ENCODE data around the gene SYT15. TPM values are rescaled to one million over a fixed set of nuclear protein-coding genes. Genes with fewer than 3 reads are reported as not detected.

Gene SYT15
- total and polyA plus RNA-seq, 2 donors (not counting 3 experiments of a cell fraction or from before 2014, with no cell fraction given): 0.50 to 0.75 TPM

- H3K36me3 ChIP-seq (ENCODE audit: control insufficient read depth in 2 of 2, extremely low read depth in 1 of 2, insufficient read depth in 2 of 2, low read length in 2 of 2): no peaks in the 10 kb centered on the region
- FAIRE-seq: no peak
- intact Hi-C loops (cut with micrococcal nuclease) (no loop called here), dilution Hi-C loops (cut with MboI; ENCODE audit: extremely low pct_ligation_motif_present, low sequenced_read_pairs) (no loop called here)
- H3K9me1 ChIP-seq (replicated peaks; ENCODE audit: control insufficient read depth, extremely low read depth, insufficient read depth, low read length): no peaks in the 10 kb centered on the region
- POLR2A ChIA-PET: interaction anchor here (0.6 kb wide), 1 partner anchor 319 kb away, joined by 5 read pairs; no protein-coding TSS in a partner anchor
- no peak overlapping the region for H3K27ac ChIP-seq (ENCODE audit: insufficient read depth, low read depth, low read length)
- no peaks in the 10 kb centered on the region for H3K9me3 ChIP-seq (replicated peaks; ENCODE audit: control insufficient read depth, insufficient read depth, low read length)
- no TSS peak for BruUV-seq (replicated peaks)
- H3K9ac ChIP-seq (replicated peaks; ENCODE audit: extremely low read depth, insufficient read depth, low read length): no peak overlapping the region
- no peaks in the 10 kb centered on the region for H3K4me1 ChIP-seq (ENCODE audit: control insufficient read depth, extremely low read depth, insufficient read depth, low read length)
- peaks cover 0 to 6% of the 10 kb centered on the region in 2 experiments for H3K27me3 ChIP-seq (ENCODE audit: control insufficient read depth in 2 of 2, insufficient read depth in 2 of 2, low read length in 2 of 2)
- H3K79me2 ChIP-seq (ENCODE audit: control insufficient read depth, insufficient read depth, low read length): no peaks in the 10 kb centered on the region
- H2AFZ ChIP-seq (ENCODE audit: low read depth, low read length): no peak overlapping the region
- H3K4me2 ChIP-seq (ENCODE audit: insufficient read depth, low read length): no peak overlapping the region
- no peaks in the 10 kb centered on the region for H4K20me1 ChIP-seq (replicated peaks; ENCODE audit: control insufficient read depth, extremely low read depth, insufficient read depth, low read length)
- CTCF ChIA-PET: interaction anchor here (1.4 kb wide), 1 partner anchor 10 kb away, joined by 4 read pairs; no protein-coding TSS in a partner anchor
- no peak for DNase-seq (ENCODE audit: low read depth, low spot score)
- no peak overlapping the region for H3K4me3 ChIP-seq (replicated peaks in 1 of 3; ENCODE audit: insufficient read depth in 1 of 3, low read depth in 1 of 3, low read length in 3 of 3)
- no peak for TF ChIP-seq MAX (IDR thresholded peaks at IDR 0.05; ENCODE audit: insufficient read depth, insufficient read length)
- no peak for TF ChIP-seq MYC (IDR thresholded peaks at IDR 0.05; ENCODE audit: low read depth, low read length)
- no peak for TF ChIP-seq JUN (IDR thresholded peaks at IDR 0.05; ENCODE audit: borderline replicate concordance, insufficient read depth, insufficient read length, low read depth)
- TF ChIP-seq GATA2 (IDR thresholded peaks at IDR 0.05; ENCODE audit: insufficient read depth, insufficient read length, low read depth, low read length): no peak
- no peak for TF ChIP-seq EZH2 (IDR thresholded peaks at IDR 0.05; ENCODE audit: borderline replicate concordance, low read depth, low read length, severe bottlenecking)
- TF ChIP-seq POLR2AphosphoS5 (IDR thresholded peaks at IDR 0.05; ENCODE audit: insufficient read depth, low read depth, low read length): no peak
- no peak for TF ChIP-seq FOS (IDR thresholded peaks at IDR 0.05; ENCODE audit: borderline replicate concordance, insufficient read depth, low read length)
- TF ChIP-seq POLR2A (IDR thresholded peaks at IDR 0.05; ENCODE audit: low read depth, low read length): no peak
- no peak for TF ChIP-seq CTCF (IDR thresholded peaks at IDR 0.05; ENCODE audit: extremely low read depth in 1 of 2, insufficient read depth in 1 of 2, low read depth in 1 of 2, low read length in 2 of 2)
Observed at GRCh38 chr10:46538155-46538554, 40.8 kb upstream of the SYT15 start.
